ENCODE results near the gene JAZF1.

DNA sequence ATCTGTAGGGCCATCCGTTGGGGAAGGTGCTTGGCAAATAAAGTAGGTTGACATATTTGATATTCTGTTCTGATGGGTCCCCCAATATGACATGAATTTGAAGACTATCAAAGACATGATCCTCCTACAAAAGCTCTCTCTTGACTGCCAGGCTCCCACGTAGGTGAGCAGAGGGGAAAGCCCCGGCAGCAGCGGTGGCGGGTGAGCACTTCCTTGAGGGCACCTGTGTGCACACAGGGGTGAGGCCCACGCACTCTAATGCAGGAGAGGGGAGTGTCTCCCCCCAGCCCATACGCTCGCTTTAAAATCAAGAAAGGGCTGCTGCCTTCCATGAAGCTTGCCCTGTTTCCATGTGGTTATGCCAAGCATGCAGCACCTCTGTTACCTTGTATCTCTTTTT, 340.3 kb downstream of the JAZF1 start:
- TF ChIP-seq, protein P1, sequence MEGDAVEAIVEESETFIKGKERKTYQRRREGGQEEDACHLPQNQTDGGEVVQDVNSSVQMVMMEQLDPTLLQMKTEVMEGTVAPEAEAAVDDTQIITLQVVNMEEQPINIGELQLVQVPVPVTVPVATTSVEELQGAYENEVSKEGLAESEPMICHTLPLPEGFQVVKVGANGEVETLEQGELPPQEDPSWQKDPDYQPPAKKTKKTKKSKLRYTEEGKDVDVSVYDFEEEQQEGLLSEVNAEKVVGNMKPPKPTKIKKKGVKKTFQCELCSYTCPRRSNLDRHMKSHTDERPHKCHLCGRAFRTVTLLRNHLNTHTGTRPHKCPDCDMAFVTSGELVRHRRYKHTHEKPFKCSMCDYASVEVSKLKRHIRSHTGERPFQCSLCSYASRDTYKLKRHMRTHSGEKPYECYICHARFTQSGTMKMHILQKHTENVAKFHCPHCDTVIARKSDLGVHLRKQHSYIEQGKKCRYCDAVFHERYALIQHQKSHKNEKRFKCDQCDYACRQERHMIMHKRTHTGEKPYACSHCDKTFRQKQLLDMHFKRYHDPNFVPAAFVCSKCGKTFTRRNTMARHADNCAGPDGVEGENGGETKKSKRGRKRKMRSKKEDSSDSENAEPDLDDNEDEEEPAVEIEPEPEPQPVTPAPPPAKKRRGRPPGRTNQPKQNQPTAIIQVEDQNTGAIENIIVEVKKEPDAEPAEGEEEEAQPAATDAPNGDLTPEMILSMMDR (IDR thresholded peaks at IDR 0.05; ENCODE audit: low read length) = no peak
- TF ChIP-seq EZH2 (IDR thresholded peaks at IDR 0.05; ENCODE audit: borderline replicate concordance, low read length) = no peak

Measured in OCI-LY1 (cell line).